GM12878 (cell line): Measurements from ENCODE around the gene RSPH4A. TPM values are rescaled to one million over a fixed set of nuclear protein-coding genes. Genes with fewer than 3 reads are reported as not detected.

ENCODE experiments used
- ATAC-seq: fragments of 200-7000 bp; cut with Tn5 transposase; 3 replicates; pipeline ENCODE4 v1.9.1; 2020; ENCODE audit warnings: mild to moderate bottlenecking, moderate library complexity
- BruUV-seq: library from RNA; stranded (reverse); fragments of 400-500 nt; replicated peaks from 2 replicates; lab custom pipeline; 2021; lab: Mats Ljungman, UMichigan
- CTCF ChIA-PET: fragments of 300-600 bp; sonication (Branson Sonifier 250); formaldehyde crosslinking; extraction: SDS; loops from one replicate; lab custom pipeline; 2021; ENCODE audit warnings: inconsistent platforms; lab: Yijun Ruan, JAX
- POLR2A ChIA-PET: fragments of 350-600 bp; formaldehyde crosslinking; extraction: SDS; loops from one replicate; lab custom pipeline; 2021; ENCODE audit warnings: inconsistent platforms; lab: Charles Lee
- RAD21 ChIA-PET: fragments of 300-600 bp; sonication (Branson Sonifier 250); formaldehyde crosslinking; loops from one replicate; lab custom pipeline; 2023; ENCODE audit warnings: antibody characterized with exemption; ENCODE audit not compliant: unreplicated experiment; lab: Charles Lee
- SMC1A ChIA-PET: fragments of 300-600 bp; sonication (Branson Sonifier 250); formaldehyde crosslinking; loops from one replicate; lab custom pipeline; 2023; ENCODE audit not compliant: unreplicated experiment, uncharacterized antibody; lab: Charles Lee
- DNase-seq: peaks from one replicate; pipeline ENCODE4 v3.0.0-alpha.2; 2011; ENCODE audit warnings: low read depth, low spot score
- FAIRE-seq: peaks from 3 replicates; lab custom pipeline; 2011; peaks lifted over from hg19 to GRCh38; lab: Jason Lieb, UNC
- H2AFZ ChIP-seq: 2 replicates; pipeline ENCODE4 v1.6.0; 2011; ENCODE audit warnings: low read depth, low read length, control low read depth; ENCODE audit not compliant: control insufficient read depth
- H3K27ac ChIP-seq: 2 replicates; pipeline ENCODE4 v1.5.1; 2011; ENCODE audit warnings: control low read depth; ENCODE audit not compliant: control insufficient read depth, insufficient read depth
- H3K27me3 ChIP-seq, 2 experiments: replicated peaks in 1 of 2; 2 replicates each; pipeline versions ENCODE4 v1.6.0 to v1.6.1; 2011; ENCODE audit warnings: low read length in 1 of 2; ENCODE audit not compliant: control insufficient read depth in 2 of 2, insufficient read depth in 2 of 2
- H3K36me3 ChIP-seq, 2 experiments: 2 replicates each; pipeline ENCODE4 v1.5.1; 2011; ENCODE audit warnings: low read length in 1 of 2; ENCODE audit not compliant: control insufficient read depth in 2 of 2, insufficient read depth in 2 of 2
- H3K4me1 ChIP-seq: 2 replicates; pipeline ENCODE4 v1.6.1; 2011; ENCODE audit warnings: mild to moderate bottlenecking, low read length, moderate library complexity, mixed read lengths; ENCODE audit not compliant: control insufficient read depth, insufficient read depth
- H3K4me2 ChIP-seq: 2 replicates; pipeline ENCODE4 v1.6.0; 2011; ENCODE audit warnings: control low read depth; ENCODE audit not compliant: control insufficient read depth, insufficient read depth
- H3K4me3 ChIP-seq: fragments of 200-600 bp; sonication (generic); 2 replicates; pipeline ENCODE4 v1.5.1; 2016
- H3K79me2 ChIP-seq: 2 replicates; pipeline ENCODE4 v1.6.0; 2011; ENCODE audit warnings: low read length; ENCODE audit not compliant: control insufficient read depth, insufficient read depth
- H3K9ac ChIP-seq: 2 replicates; pipeline ENCODE4 v1.8.0; 2011; ENCODE audit warnings: low read length, control low read depth, mixed read lengths; ENCODE audit not compliant: control insufficient read depth, insufficient read depth
- H3K9me3 ChIP-seq: replicated peaks from 3 replicates; pipeline ENCODE4 v1.5.1; 2011; ENCODE audit warnings: mild to moderate bottlenecking, low read length; ENCODE audit not compliant: control insufficient read depth, insufficient read depth
- H4K20me1 ChIP-seq: 2 replicates; pipeline ENCODE4 v1.6.0; 2011; ENCODE audit not compliant: control insufficient read depth, insufficient read depth
- CHD4 ChIP-seq: fragments of 200-600 bp; sonication (generic); IDR thresholded peaks from 2 replicates; pipeline ENCODE4 v1.6.1; 2016; ENCODE audit warnings: mild to moderate bottlenecking
- IRF3 ChIP-seq: fragments of 450-650 bp; IDR thresholded peaks from 2 replicates; pipeline ENCODE4 v1.6.1; 2014; ENCODE audit warnings: mild to moderate bottlenecking
- MTA2 ChIP-seq: fragments of 450-650 bp; IDR thresholded peaks from 2 replicates; pipeline ENCODE4 v1.6.1; 2016; ENCODE audit warnings: low read depth, mild to moderate bottlenecking, moderate library complexity
- MYC ChIP-seq: IDR thresholded peaks from 2 replicates; pipeline ENCODE4 v1.6.1; 2011; ENCODE audit warnings: mild to moderate bottlenecking, low read length, moderate library complexity, inconsistent platforms; ENCODE audit not compliant: insufficient read depth, insufficient replicate concordance, insufficient read length, severe bottlenecking
- NFYA ChIP-seq: IDR thresholded peaks from 2 replicates; pipeline ENCODE4 v1.6.1; 2011; ENCODE audit warnings: low read depth, mild to moderate bottlenecking, low read length, improper control_type of control experiment, borderline replicate concordance
- NFYB ChIP-seq: IDR thresholded peaks from 2 replicates; pipeline ENCODE4 v1.6.1; 2011; ENCODE audit warnings: low read depth, mild to moderate bottlenecking, low read length, improper control_type of control experiment, moderate library complexity; ENCODE audit not compliant: insufficient read depth
- PAX8 ChIP-seq: fragments of 450-650 bp; IDR thresholded peaks from 2 replicates; pipeline ENCODE4 v1.6.1; 2017; ENCODE audit warnings: mild to moderate bottlenecking, moderate library complexity
- SMAD1 ChIP-seq: fragments of 450-650 bp; IDR thresholded peaks from 2 replicates; pipeline ENCODE4 v1.6.1; 2018; ENCODE audit warnings: mild to moderate bottlenecking, low read depth; ENCODE audit not compliant: partially characterized antibody
- SREBF1 ChIP-seq: IDR thresholded peaks from 2 replicates; pipeline ENCODE4 v1.6.1; 2012; ENCODE audit warnings: mild to moderate bottlenecking, low read length
- SREBF2 ChIP-seq: IDR thresholded peaks from 2 replicates; pipeline ENCODE4 v1.6.1; 2012; ENCODE audit warnings: mild to moderate bottlenecking, low read length
- STAT1 ChIP-seq: fragments of 450-650 bp; conservative IDR thresholded peaks from 2 replicates; pipeline ENCODE4 v1.6.1; 2014; ENCODE audit warnings: antibody characterized with exemption, mild to moderate bottlenecking
- SUZ12 ChIP-seq: fragments of 200-600 bp; sonication (generic); IDR thresholded peaks from one replicate; pipeline ENCODE4 v1.6.1; 2018; ENCODE audit warnings: antibody characterized with exemption, mild to moderate bottlenecking; ENCODE audit not compliant: unreplicated experiment
- ZNF384 ChIP-seq: IDR thresholded peaks from 2 replicates; pipeline ENCODE4 v1.6.1; 2012; ENCODE audit warnings: low read depth, mild to moderate bottlenecking, low read length, improper control_type of control experiment, borderline replicate concordance
- WGBS: methylation state at CpG from one replicate; pipeline ENCODE4 v1.1.6; 2016; ENCODE audit warnings: low lambda C conversion rate; ENCODE audit not compliant: insufficient replicate concordance, insufficient coverage; ENCODE audit errors: missing lambda C conversion rate; 5-methylcytosine and 5-hydroxymethylcytosine counted together
- in situ Hi-C: fragments of 300-500 bp; cut with MboI; formaldehyde crosslinking; loops from 9 replicates; pipeline ENCODE4 v1.14.3; 2018; ENCODE audit warnings: mixed read lengths
- intact Hi-C: fragments of 100-400 bp; cut with micrococcal nuclease; formaldehyde crosslinking; loops from one replicate; pipeline ENCODE4 v1.14.2; 2022; ENCODE audit not compliant: unreplicated experiment
- polyA plus RNA-seq, 11 experiments: library from polyadenylated mRNA; depleted of rRNA in 4 of 11; unstranded in 6 of 11; stranded (reverse) in 5 of 11; fragments of >200 nt; fragmentation: Nextera tagmentation in 4 of 11; fragmentation: Illumina TruSeq in 1 of 11; extraction: Ambion mirVana in 4 of 11; extraction: Trizol in 1 of 11; gene quantifications; 1 replicate in 1 of 11; 2 replicates in 10 of 11; pipeline versions ENCODE4 v1.2.1 to v1.2.3, GENCODE V29; 2011 to 2016; ENCODE audit warnings: inconsistent platforms in 2 of 11, missing spikeins in 2 of 11, low read depth in 1 of 11
- total RNA-seq, 4 experiments: library from RNA; depleted of rRNA in 3 of 4; stranded (reverse); fragments of >200 nt in 3 of 4; fragmentation: Illumina TruSeq in 1 of 4; extraction: Trizol in 1 of 4; gene quantifications; 2 replicates each; pipeline versions ENCODE4 v1.2.1 to v1.2.3, GENCODE V29; 2013 to 2021

RSPH4A gene
- total and polyA plus RNA-seq, 10 of the 15 experiments (the other 5 are each of a cell fraction or from before 2014, with no cell fraction given) = 0.07 to 0.28 (median 0.21) TPM; not detected in 1

GRCh38 chr6:116665464-116665863 is 49.2 kb downstream of the RSPH4A start:
- no peak for TF ChIP-seq CHD4
- 0 out of 2 replicates have a peak, but pooled peaks have one; percentile 8 for TF ChIP-seq ZNF384
- H3K4me3 ChIP-seq = peak overlapping the region; percentile 57; the same call in 1 of the 2 replicates
- ATAC-seq (no peak), FAIRE-seq (no peak), DNase-seq (no peak)
- no peaks in the 10 kb centered on the region; the same call in 1 of the 2 replicates for H3K4me1 ChIP-seq
- intact Hi-C loops (loop anchor here (5.0 to 10.0 kb wide), 3 partner anchors 291 to 651 kb away; partner anchors contain the start of genes DSE and TSPYL1), in situ Hi-C loops (no loop called here)
- SMC1A ChIA-PET = interaction anchor here (0.6 to 1.3 kb wide), 4 partner anchors 20 to 226 kb away, joined by 3 to 4 read pairs (median 4); no protein-coding TSS in a partner anchor
- peak overlapping the region; percentile 74 for H3K4me2 ChIP-seq
- peaks cover 80% of the 10 kb centered on the region for H3K79me2 ChIP-seq
- H4K20me1 ChIP-seq = no peaks in the 10 kb centered on the region; the same call in 1 of the 2 replicates
- no peak overlapping the region for H3K9ac ChIP-seq
- BruUV-seq = no TSS peak
- no peaks in the 10 kb centered on the region for H3K36me3 ChIP-seq
- RAD21 ChIA-PET = interaction anchor here (0.6 to 0.7 kb wide), 2 partner anchors 17 to 378 kb away, joined by 3 read pairs; no protein-coding TSS in a partner anchor
- CTCF ChIA-PET = interaction anchor here (0.6 to 1.8 kb wide), 6 partner anchors 14 to 553 kb away, joined by 3 to 5 read pairs (median 4); no protein-coding TSS in a partner anchor
- WGBS = 66% methylated on average over 7 of the region's 7 CpGs
- POLR2A ChIA-PET = interaction anchor here (4.1 kb wide), 1 partner anchor 16 kb away, joined by 19 read pairs; the partner anchor contains the start of gene KPNA5
- H3K27ac ChIP-seq = no peak overlapping the region
- H3K9me3 ChIP-seq = no peaks in the 10 kb centered on the region
- H2AFZ ChIP-seq = no peak overlapping the region
- H3K27me3 ChIP-seq = no peaks in the 10 kb centered on the region

- Histone ChIP-seq H3K36me3 (no peaks in the 10 kb centered on the region), H3K4me2 (peak overlapping the region; percentile 69), H3K79me2 (peaks cover 67% of the 10 kb centered on the region), H3K9ac (no peak overlapping the region), H3K27ac (peak overlapping the region; percentile 10; the same call in 1 of the 2 replicates), H3K4me1 (no peaks in the 10 kb centered on the region; the same call in 1 of the 2 replicates), H3K4me3 (peak overlapping the region; percentile 57), H3K9me3 (no peaks in the 10 kb centered on the region), H2AFZ (no peak overlapping the region), H3K27me3 (no peaks in the 10 kb centered on the region), H4K20me1 (no peaks in the 10 kb centered on the region; the same call in 1 of the 2 replicates)
- in situ Hi-C loops = no loop called here
- 0% methylated on average over 1 of the region's 1 CpG for WGBS
- SMC1A ChIA-PET = interaction anchor here (0.9 to 2.4 kb wide), 7 partner anchors 11 to 257 kb away, joined by 3 to 8 read pairs (median 4); no protein-coding TSS in a partner anchor
- POLR2A ChIA-PET = interaction anchor here (2.8 to 4.1 kb wide), 2 partner anchors 14 to 96 kb away, joined by 11 to 19 read pairs; partner anchors contain the start of genes KPNA5 and RWDD1
- DNase-seq (peak; percentile 65), FAIRE-seq (peak; percentile 87), ATAC-seq (peak; percentile 64)
- no TSS peak for BruUV-seq
- CTCF ChIA-PET = interaction anchor here (0.7 to 1.8 kb wide), 6 partner anchors 16 to 555 kb away, joined by 3 to 5 read pairs (median 4); no protein-coding TSS in a partner anchor
- RAD21 ChIA-PET = interaction anchor here (0.6 to 2.4 kb wide), 5 partner anchors 14 to 291 kb away, joined by 3 to 8 read pairs (median 3); partner anchors contain the start of genes KPNA5 and RWDD1
- intact Hi-C loops = loop anchor here (5.0 to 10.0 kb wide), 3 partner anchors 292 to 652 kb away; partner anchors contain the start of genes DSE and TSPYL1
- TF ChIP-seq SUZ12 = no peak
- no peak for TF ChIP-seq NFYA
- no peak for TF ChIP-seq SREBF1
- TF ChIP-seq SMAD1 = no peak
- no peak for TF ChIP-seq MYC
- no peak for TF ChIP-seq SREBF2
- peak; percentile 96 for TF ChIP-seq MTA2
- no peak for TF ChIP-seq STAT1
- TF ChIP-seq IRF3 = no peak
- TF ChIP-seq NFYB = no peak
- no peak for TF ChIP-seq PAX8
Measured at GRCh38 chr6:116666869-116667268, 50.6 kb downstream of the RSPH4A start.
